ENCODE data around the gene CDH23. TPM values are rescaled to one million over a fixed set of nuclear protein-coding genes. Genes with fewer than 3 reads are reported as not detected.

Gene CDH23
- total RNA-seq, 6 donors from 2014 or later: 4.7 to 29.3 (median 10.4) TPM

GRCh38 chr10:71828702-71829101, 432.0 kb downstream of the CDH23 start:
- Histone ChIP-seq H3K9me3 (no peaks in the 10 kb centered on the region), H3K4me1 (peaks cover under 1 to 17% (median 11%) of the 10 kb centered on the region in 4 donors), H3K27me3 (no peaks in the 10 kb centered on the region), H3K27ac (peak overlapping the region in 2 of 4 donors; percentile 50 to 66), H3K4me3 (no peak overlapping the region), H3K36me3 (peaks cover 52 to 94% (median 91%) of the 10 kb centered on the region in 4 donors)
- ATAC-seq (ENCODE audit: low FRiP score in 2 of 2): no peak
- WGBS, 2 donors: 90 to 99% methylated on average over 4 to 7 of the region's 7 CpGs
- no peak for TF ChIP-seq CTCF (IDR thresholded peaks at IDR 0.05)
- TF ChIP-seq POLR2AphosphoS5 (IDR thresholded peaks at IDR 0.05): no peak
- no peak for TF ChIP-seq POLR2A (IDR thresholded peaks at IDR 0.05)
- no peak for TF ChIP-seq EP300 (IDR thresholded peaks at IDR 0.05)
- DNase-seq: no peak

- ATAC-seq (ENCODE audit: low FRiP score in 2 of 2): peak; percentile 47 to 88
- TF ChIP-seq EP300 (IDR thresholded peaks at IDR 0.05) (no peak), POLR2AphosphoS5 (IDR thresholded peaks at IDR 0.05) (peak; percentile 55 to 61)
- no peaks in the 10 kb centered on the region for H3K9me3 ChIP-seq
- peaks cover 51 to 94% (median 88%) of the 10 kb centered on the region in 4 donors for H3K36me3 ChIP-seq
- DNase-seq: peak in 1 of 2 donors; percentile 81
- peaks cover 3 to 22% (median 11%) of the 10 kb centered on the region in 4 donors for H3K4me1 ChIP-seq
- H3K27me3 ChIP-seq: no peaks in the 10 kb centered on the region
- no peak overlapping the region for H3K4me3 ChIP-seq
- peak overlapping the region in 2 of 4 donors; percentile 50 to 66 for H3K27ac ChIP-seq
- WGBS, 2 donors: 65 to 70% methylated on average over 5 of the region's 5 CpGs
Measured at GRCh38 chr10:71829171-71829570, 432.5 kb downstream of the CDH23 start.

- Histone ChIP-seq H3K27ac (peak overlapping the region in 2 of 4 donors; percentile 50 to 55), H3K36me3 (peaks cover 49 to 88% (median 82%) of the 10 kb centered on the region in 4 donors), H3K9me3 (no peaks in the 10 kb centered on the region), H3K4me3 (no peak overlapping the region), H3K27me3 (no peaks in the 10 kb centered on the region), H3K4me1 (peaks cover 3 to 23% (median 10%) of the 10 kb centered on the region in 4 donors)
- DNase-seq (no peak), ATAC-seq (ENCODE audit: low FRiP score in 2 of 2) (no peak)
- 90 to 95% methylated on average over 5 of the region's 5 CpGs for WGBS, 2 donors
- TF ChIP-seq CTCF (IDR thresholded peaks at IDR 0.05): no peak
- no peak for TF ChIP-seq POLR2AphosphoS5 (IDR thresholded peaks at IDR 0.05)
- no peak for TF ChIP-seq EP300 (IDR thresholded peaks at IDR 0.05)
- no peak for TF ChIP-seq POLR2A (IDR thresholded peaks at IDR 0.05)
Measured at GRCh38 chr10:71829896-71830295, 433.2 kb downstream of the CDH23 start.

GRCh38 chr10:71830726-71831125, 434.0 kb downstream of the CDH23 start:
- WGBS, 2 donors: 84 to 96% methylated on average over 4 of the region's 4 CpGs
- peaks cover under 1 to 15% (median 8%) of the 10 kb centered on the region in 4 donors for H3K4me1 ChIP-seq
- no peak overlapping the region for H3K4me3 ChIP-seq

More at GRCh38 chr10:71830726-71831125, 434.0 kb downstream of the CDH23 start:
- DNase-seq (no peak), ATAC-seq (ENCODE audit: low FRiP score in 2 of 2) (no peak)
- TF ChIP-seq CTCF (IDR thresholded peaks at IDR 0.05) (no peak), EP300 (IDR thresholded peaks at IDR 0.05) (no peak)
- H3K27me3 ChIP-seq: no peaks in the 10 kb centered on the region
- peaks cover 45 to 80% (median 74%) of the 10 kb centered on the region in 4 donors for H3K36me3 ChIP-seq
- no peaks in the 10 kb centered on the region for H3K9me3 ChIP-seq
- no peak overlapping the region for H3K27ac ChIP-seq

Measured in upper lobe of left lung (tissue), 6 donors.